ENCODE measurements around the gene EP400. TPM values are rescaled to one million over a fixed set of nuclear protein-coding genes. Genes with fewer than 3 reads are reported as not detected.

The EP400 gene
- total RNA-seq, 1 experiment from 2014 or later: 80.1 TPM

- POLR2A ChIA-PET (ENCODE audit: low non-redundant PET): no interaction called here
- no peaks in the 10 kb centered on the region for H3K27me3 ChIP-seq (replicated peaks; ENCODE audit: insufficient read depth, low read depth, low read length, poor library complexity)
- H3K4me1 ChIP-seq (ENCODE audit: insufficient read depth, low read length, poor library complexity, severe bottlenecking): no peaks in the 10 kb centered on the region
- TF ChIP-seq, protein P1, sequence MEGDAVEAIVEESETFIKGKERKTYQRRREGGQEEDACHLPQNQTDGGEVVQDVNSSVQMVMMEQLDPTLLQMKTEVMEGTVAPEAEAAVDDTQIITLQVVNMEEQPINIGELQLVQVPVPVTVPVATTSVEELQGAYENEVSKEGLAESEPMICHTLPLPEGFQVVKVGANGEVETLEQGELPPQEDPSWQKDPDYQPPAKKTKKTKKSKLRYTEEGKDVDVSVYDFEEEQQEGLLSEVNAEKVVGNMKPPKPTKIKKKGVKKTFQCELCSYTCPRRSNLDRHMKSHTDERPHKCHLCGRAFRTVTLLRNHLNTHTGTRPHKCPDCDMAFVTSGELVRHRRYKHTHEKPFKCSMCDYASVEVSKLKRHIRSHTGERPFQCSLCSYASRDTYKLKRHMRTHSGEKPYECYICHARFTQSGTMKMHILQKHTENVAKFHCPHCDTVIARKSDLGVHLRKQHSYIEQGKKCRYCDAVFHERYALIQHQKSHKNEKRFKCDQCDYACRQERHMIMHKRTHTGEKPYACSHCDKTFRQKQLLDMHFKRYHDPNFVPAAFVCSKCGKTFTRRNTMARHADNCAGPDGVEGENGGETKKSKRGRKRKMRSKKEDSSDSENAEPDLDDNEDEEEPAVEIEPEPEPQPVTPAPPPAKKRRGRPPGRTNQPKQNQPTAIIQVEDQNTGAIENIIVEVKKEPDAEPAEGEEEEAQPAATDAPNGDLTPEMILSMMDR (conservative IDR thresholded peaks at IDR 0.05; ENCODE audit: low read depth, low read length): no peak
- no peak for TF ChIP-seq EZH2 (IDR thresholded peaks at IDR 0.05; ENCODE audit: borderline replicate concordance, low read depth, low read length, poor library complexity, severe bottlenecking)
- peaks cover 4% of the 10 kb centered on the region for H3K36me3 ChIP-seq (ENCODE audit: insufficient read depth, low read length, poor library complexity, severe bottlenecking)
- H3K9me3 ChIP-seq (ENCODE audit: low read depth, low read length, poor library complexity, severe bottlenecking): no peaks in the 10 kb centered on the region
- no peak overlapping the region for H3K4me3 ChIP-seq (ENCODE audit: low read depth, low read length, poor library complexity, severe bottlenecking)
- no peak for DNase-seq (ENCODE audit: low spot score)
- no TSS peak for BruUV-seq (replicated peaks)
- H3K27ac ChIP-seq (ENCODE audit: low read depth, low read length, poor library complexity, severe bottlenecking): no peak overlapping the region
- CTCF ChIA-PET: no interaction called here
- intact Hi-C loops (cut with micrococcal nuclease; ENCODE audit: unreplicated experiment): no loop called here
Observed at GRCh38 chr12:132110677-132111076, 160.9 kb downstream of the EP400 start.

DNA sequence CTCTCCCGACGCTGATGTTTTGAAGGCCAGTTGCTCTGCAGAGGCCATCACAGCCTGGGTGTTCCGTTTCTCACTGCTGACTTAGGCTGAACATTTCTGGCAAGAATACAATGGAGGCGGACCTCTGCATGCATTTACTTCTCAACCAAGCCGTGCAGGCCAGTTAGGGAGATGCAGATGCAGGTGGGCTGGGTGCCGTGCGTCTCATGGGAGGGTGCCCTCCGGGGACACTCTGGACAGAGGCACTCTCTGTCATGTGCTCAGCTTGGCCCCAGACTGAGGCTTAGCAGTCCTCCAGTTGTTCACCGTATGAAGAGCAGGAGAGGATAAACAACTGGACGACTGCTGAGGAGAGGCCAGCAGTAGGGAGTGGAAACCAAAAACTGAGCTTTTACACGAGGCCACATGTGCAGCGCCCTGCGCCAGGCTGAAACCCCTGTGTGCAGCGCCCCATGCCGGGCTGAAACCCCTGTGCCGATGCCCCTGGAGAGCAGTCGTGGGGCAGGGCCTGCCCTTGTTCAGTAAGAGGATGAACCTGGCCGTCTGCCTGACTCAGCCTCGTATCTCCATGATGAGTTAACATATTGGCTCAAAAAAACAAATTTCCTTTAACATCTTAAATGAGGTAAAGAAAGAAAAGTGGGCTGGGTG, 162.0 kb downstream of the EP400 start:
- ChIA-PET CTCF (no interaction called here), POLR2A (ENCODE audit: low non-redundant PET) (no interaction called here)
- no peaks in the 10 kb centered on the region for H3K9me3 ChIP-seq (ENCODE audit: low read depth, low read length, poor library complexity, severe bottlenecking)
- no peak overlapping the region for H3K4me3 ChIP-seq (ENCODE audit: low read depth, low read length, poor library complexity, severe bottlenecking)
- BruUV-seq (replicated peaks): no TSS peak
- H3K4me1 ChIP-seq (ENCODE audit: insufficient read depth, low read length, poor library complexity, severe bottlenecking): no peaks in the 10 kb centered on the region
- TF ChIP-seq EZH2 (IDR thresholded peaks at IDR 0.05; ENCODE audit: borderline replicate concordance, low read depth, low read length, poor library complexity, severe bottlenecking): no peak
- TF ChIP-seq, protein P1 (conservative IDR thresholded peaks at IDR 0.05; ENCODE audit: low read depth, low read length): no peak
- intact Hi-C loops (cut with micrococcal nuclease; ENCODE audit: unreplicated experiment): no loop called here
- H3K27ac ChIP-seq (ENCODE audit: low read depth, low read length, poor library complexity, severe bottlenecking): no peak overlapping the region
- no peaks in the 10 kb centered on the region for H3K27me3 ChIP-seq (replicated peaks; ENCODE audit: insufficient read depth, low read depth, low read length, poor library complexity)
- no peak for DNase-seq (ENCODE audit: low spot score)
- H3K36me3 ChIP-seq (ENCODE audit: insufficient read depth, low read length, poor library complexity, severe bottlenecking): peaks cover 4% of the 10 kb centered on the region

GRCh38 chr12:132114667-132115066, 164.9 kb downstream of the EP400 start:
- intact Hi-C loops (cut with micrococcal nuclease; ENCODE audit: unreplicated experiment): no loop called here
- Histone ChIP-seq H3K4me3 (ENCODE audit: low read depth, low read length, poor library complexity, severe bottlenecking) (no peak overlapping the region), H3K36me3 (ENCODE audit: insufficient read depth, low read length, poor library complexity, severe bottlenecking) (peaks cover 4% of the 10 kb centered on the region), H3K27ac (ENCODE audit: low read depth, low read length, poor library complexity, severe bottlenecking) (no peak overlapping the region), H3K27me3 (replicated peaks; ENCODE audit: insufficient read depth, low read depth, low read length, poor library complexity) (no peaks in the 10 kb centered on the region), H3K9me3 (ENCODE audit: low read depth, low read length, poor library complexity, severe bottlenecking) (no peaks in the 10 kb centered on the region), H3K4me1 (ENCODE audit: insufficient read depth, low read length, poor library complexity, severe bottlenecking) (no peaks in the 10 kb centered on the region)
- no peak for TF ChIP-seq EZH2 (IDR thresholded peaks at IDR 0.05; ENCODE audit: borderline replicate concordance, low read depth, low read length, poor library complexity, severe bottlenecking)
- TF ChIP-seq, protein P1 (conservative IDR thresholded peaks at IDR 0.05; ENCODE audit: low read depth, low read length): no peak
- no peak for DNase-seq (ENCODE audit: low spot score)
- ChIA-PET POLR2A (ENCODE audit: low non-redundant PET) (no interaction called here), CTCF (no interaction called here)
- BruUV-seq (replicated peaks): no TSS peak
